ENCODE results near the gene AVP. TPM values are rescaled to one million over a fixed set of nuclear protein-coding genes. Genes with fewer than 3 reads are reported as not detected.
"Not testable (repeated sequence)": the region's sequence is repeated elsewhere in the genome, so short reads cannot be mapped to it uniquely, and the experiment has no call there.

Gene AVP
- total RNA-seq, 1 experiment from 2014 or later = not detected

DNA sequence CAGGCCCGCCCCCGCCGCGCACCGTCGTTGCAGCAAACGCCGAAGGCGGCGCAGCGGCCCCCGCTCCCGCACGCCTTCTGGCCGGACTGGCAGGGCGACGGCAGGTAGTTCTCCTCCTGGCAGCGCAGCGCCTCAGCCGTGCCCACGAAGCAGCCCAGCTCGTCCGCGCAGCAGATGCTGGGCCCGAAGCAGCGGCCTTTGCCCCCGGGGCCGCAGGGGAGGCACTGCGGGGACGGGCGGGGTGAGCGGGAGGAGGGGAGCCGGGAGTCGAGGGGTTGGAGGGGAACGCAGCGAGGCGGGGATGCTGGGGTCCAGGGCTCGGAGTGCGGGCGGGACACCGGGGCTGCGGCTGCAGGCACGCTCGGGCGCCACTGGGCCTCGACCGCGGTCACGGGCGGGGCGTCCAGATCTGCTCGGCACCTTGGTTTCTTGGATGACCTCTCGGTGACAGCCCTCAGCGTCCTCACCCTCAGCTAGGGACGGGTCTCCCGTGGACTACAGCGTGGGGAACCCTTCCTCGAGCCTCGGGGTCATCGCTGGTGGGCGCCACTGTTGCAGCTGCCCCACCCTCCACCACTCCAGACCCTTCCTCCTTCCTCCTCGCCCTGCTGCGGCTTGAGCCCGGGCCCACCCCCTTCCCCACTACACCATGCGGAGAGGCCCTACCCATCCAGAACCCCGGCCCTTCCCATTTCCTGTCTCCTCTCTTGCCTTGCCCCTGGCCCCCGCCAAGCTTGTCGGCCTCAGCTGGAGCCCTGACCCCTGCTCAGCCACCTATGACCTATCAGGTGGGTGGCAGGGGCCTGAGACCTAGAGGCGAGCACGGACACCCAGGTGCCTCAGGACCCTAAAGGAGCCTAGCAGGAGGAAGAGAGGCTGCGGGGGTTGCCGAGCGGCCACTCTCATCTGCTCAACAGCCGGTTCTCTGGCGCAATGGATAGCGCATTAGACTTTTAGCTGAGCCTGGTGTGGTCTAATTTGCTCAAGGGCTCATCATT is 1.3 kb downstream of the AVP start:
- DNase-seq (ENCODE audit: low read depth) = no peak

DNA sequence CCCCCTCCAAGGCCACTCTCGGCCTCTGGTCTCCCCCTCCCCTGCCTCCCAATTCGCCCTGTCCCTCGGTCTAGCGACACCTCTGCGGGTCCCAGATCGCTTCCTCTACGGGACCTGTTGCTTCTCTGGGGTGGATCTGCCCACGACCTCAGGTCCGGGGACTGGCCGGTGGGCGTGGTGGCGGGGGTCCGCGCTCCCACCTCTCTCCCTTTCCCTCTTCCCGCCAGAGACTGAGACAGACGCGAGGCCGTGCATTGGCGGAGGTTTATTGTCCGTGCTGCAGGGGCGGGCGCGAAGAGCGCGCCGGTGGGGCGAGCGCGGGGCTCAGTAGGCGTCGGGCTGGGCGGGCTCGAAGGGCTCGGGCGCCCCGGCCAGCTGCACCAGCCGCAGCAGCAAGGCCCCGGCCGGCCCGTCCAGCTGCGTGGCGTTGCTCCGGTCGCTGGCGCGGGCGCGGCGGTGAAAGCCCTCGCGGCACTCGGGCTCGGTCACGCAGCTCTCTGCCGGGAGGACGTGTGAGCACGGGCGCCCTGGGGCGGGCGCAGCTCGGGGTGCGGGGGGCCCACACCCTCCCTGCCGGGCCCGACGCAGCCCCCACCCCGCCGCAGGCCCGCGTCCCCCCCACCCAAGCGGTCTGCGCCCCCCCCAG is 2.1 kb downstream of the AVP start:
- DNase-seq (ENCODE audit: low read depth) = no peak

DNA sequence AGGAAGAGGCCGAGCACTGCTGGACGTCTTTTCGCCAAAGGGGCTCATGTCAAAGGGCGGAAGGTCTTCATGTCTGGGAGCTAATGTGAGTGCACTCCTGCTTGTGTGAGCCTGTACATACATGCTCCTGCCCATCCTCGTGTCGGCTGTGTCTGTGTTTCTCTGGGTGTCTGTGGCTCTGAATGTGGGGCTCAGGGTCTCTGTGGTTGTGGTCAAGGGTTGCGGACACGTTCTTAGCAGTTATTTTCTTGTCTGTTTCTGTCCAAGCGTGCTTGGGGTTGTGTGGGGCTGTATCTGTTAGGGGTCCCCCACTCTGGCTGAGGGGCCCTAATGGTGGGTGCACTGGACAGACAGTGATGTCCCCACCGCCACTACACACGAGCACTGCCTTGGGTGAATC is 2.9 kb downstream of the AVP start:
- no peak for DNase-seq (ENCODE audit: low read depth)

DNA sequence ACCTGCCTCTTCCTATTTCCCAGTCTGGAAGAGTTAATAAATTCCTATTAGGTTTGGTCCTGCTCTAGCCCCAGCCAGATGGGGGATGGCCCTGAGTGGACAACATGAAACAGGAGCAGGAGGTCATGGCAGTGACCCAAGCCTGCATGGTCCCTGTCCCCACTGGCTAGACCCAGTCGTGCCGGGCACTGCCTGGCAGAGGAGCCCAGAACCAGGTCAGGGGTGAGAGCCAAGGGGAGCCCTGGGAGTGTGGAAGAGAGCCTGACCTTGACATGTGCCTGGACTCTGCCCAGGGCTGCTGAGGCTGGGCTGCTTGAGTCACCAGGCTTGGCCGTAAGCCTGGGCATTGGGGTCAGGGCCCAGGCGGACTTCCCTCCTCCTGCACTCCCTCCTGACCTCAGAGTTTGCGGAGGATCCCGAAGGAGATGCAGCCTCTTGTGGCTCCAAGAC is 3.6 kb downstream of the AVP start:
- DNase-seq (ENCODE audit: low read depth) = peak; percentile 94

DNA sequence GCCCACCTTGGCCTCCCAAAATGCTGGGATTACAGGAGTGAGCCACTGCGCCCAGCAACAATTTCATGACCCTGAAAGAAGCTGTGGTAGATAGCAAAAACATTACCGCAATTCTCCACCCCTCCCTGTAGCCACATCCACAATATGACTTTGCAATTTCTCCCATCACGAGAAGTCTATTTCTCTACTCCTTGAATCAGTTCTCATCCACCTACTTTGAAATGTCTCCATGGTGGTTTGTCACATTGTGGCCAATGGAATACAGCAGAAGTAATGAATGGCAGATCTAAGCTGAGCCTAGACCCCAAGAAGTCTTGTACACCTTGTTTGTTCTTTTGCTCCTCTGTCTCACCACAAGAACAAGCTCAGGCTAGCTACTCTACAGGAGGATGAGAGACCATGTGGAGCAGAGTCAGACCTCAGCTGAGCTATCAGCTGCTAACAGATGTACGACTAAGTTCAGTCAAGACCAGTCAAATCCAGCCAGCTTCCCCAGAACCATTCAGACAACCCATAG is 6.8 kb downstream of the AVP start:
- DNase-seq (ENCODE audit: low read depth) = no peak

DNA sequence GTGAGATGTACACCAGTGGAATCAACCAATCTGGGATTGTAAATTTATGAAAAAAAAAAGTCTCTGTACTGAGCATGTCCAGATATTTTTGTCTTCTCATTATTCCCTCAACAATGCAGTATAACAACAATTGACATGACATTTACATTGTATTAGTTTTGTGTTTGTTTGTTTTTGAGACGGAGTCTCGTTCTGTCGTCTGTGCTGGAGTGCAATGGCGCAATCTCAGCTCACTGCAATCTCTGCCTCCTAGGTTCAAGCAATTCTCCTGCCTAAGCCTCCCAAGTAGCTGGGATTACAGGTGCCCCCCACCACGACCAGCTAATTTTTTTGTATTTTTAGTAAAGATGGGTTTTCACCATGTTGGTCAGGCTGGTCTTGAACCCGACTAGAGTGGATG is 9.2 kb downstream of the AVP start:
- DNase-seq (ENCODE audit: low read depth) = not testable (repeated sequence)

DNA sequence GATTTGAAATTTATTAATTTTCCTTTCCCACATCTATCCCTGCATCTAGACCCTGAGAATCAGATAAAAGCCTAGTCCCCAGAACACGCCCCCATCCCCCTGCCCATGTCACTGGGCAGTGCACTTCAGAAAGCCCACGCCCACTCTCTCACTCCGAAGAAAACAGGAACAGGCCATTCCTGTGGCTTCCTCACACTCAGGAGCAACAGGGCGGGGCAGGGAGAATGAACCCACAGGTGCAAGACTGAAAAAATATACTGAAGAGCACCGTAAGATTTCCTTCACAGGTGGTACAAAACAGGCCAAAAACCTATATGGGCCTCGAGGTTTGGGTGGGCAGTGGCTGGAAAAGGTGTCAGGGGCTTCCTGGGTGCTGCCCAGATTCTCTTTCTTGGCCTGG is 9.7 kb downstream of the AVP start:
- DNase-seq (ENCODE audit: low read depth) = no peak

DNA sequence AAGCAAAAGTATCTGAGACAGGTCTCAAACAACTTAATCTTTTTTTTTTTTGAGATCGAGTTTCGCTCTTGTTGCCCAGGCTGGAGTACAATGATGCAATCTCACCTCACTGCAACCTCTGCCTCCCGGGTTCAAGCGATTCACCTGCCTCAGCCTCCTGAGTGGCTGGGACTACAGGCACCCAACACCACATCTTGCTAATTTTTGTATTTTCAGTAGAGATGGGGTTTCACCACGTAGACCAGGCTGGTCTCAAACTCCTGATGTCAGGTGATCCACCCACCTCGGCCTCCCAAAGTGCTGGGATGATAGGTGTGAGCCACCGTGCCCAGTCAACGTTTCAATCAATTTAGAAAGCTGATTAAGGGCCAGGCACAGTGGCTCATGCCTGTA is 11.3 kb downstream of the AVP start:
- not testable (repeated sequence) for DNase-seq (ENCODE audit: low read depth)

DNA sequence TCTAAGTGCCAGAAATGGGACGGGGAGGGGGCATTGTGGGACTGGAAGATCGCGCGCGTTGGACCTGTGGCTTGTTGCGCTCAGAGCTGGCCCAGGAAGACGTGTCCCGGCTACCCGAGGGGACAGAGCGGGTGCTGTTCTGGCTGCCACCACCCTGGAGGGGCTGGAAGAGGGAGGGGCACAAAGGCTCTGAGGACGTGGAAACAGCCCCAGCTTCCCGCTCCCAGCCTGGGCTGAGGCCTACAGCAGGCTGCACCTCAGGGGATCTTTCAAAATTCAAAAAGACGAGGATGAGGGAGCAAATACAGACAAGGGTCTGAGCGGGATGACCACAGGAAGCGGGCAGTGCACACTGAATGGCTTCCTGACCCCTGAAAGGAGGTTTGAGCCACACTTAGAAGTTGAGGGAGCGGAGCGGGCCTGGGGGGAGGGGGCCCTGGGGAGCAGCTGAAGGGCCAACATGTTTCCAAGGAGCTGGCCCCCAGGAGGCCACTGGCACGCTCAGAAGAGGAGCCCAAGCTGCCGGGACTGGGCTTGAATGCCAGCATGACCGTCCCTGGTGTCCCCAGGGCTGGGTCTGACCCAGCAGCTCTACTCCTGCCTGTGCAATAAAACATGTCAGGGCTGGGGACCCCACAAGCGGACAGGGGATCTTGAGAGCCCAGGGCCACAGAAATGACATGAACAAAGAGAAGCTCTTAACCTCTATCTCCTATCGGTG is 11.8 kb downstream of the AVP start:
- no peak for DNase-seq (ENCODE audit: low read depth)

DNA sequence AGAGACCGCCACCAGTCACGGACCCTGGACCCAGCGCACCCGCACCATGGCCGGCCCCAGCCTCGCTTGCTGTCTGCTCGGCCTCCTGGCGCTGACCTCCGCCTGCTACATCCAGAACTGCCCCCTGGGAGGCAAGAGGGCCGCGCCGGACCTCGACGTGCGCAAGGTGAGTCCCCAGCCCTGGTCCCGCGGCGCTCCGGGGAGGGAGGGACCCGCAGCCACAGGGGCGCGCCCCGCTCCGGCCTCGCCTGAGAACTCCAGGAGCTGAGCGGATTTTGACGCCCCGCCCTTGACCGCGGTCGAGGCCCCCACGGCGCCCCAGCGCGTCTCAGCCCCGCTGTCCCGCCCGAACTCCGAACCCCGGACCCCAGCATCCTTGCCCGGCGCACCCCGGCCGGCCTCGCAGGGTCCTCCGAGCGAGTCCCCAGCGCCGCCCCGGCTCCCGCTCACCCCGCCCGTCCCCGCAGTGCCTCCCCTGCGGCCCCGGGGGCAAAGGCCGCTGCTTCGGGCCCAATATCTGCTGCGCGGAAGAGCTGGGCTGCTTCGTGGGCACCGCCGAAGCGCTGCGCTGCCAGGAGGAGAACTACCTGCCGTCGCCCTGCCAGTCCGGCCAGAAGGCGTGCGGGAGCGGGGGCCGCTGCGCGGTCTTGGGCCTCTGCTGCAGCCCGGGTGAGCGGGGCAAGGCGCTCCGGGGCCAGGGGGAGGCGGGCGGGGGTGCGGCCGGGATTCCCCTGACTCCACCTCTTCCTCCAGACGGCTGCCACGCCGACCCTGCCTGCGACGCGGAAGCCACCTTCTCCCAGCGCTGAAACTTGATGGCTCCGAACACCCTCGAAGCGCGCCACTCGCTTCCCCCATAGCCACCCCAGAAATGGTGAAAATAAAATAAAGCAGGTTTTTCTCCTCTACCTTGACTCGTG is 12.7 kb downstream of the AVP start, which contains the start of gene OXT:
OXT (plus strand) TSS at position 11 of the 920 bp plus-strand sequence; CDS start at position 47, 36 bp downstream.
- DNase-seq (ENCODE audit: low read depth) = no peak

DNA sequence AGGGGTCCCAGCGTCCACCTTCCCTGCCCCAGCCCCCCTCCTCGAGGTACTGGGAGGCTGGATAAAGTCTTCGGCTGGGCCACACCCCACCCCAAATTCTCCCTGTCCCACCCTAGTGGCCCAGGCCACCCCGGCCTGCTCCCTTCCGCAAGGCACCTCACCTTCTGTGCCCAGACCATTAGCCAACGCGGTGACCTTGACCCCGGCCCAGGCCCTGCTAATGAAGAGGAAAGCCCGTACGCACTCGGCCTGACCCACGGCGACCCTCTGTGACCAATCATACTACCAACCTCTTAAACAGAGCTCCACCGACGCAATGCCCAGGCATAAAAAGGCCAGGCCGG is 13.3 kb downstream of the AVP start:
- DNase-seq (ENCODE audit: low read depth) = no peak

DNA sequence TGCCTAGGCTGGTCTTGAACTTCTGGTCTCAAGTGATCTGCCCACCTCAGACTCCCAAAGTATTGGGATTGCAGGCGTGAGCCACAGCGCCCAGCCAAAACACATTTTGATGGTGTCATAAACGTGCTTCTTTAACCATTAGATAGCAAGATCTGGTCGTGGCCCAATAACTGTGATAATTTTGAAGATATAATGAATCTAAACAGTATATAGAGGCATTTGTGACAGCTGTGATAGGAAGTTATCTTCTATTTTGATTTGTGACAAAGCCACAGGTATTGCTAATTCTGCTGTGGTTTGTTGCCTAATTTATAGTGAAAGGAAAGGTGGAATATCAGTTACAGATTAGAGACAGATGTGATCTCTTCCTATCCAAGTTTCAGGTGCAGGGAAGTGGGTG is 13.8 kb downstream of the AVP start:
- DNase-seq (ENCODE audit: low read depth) = no peak

DNA sequence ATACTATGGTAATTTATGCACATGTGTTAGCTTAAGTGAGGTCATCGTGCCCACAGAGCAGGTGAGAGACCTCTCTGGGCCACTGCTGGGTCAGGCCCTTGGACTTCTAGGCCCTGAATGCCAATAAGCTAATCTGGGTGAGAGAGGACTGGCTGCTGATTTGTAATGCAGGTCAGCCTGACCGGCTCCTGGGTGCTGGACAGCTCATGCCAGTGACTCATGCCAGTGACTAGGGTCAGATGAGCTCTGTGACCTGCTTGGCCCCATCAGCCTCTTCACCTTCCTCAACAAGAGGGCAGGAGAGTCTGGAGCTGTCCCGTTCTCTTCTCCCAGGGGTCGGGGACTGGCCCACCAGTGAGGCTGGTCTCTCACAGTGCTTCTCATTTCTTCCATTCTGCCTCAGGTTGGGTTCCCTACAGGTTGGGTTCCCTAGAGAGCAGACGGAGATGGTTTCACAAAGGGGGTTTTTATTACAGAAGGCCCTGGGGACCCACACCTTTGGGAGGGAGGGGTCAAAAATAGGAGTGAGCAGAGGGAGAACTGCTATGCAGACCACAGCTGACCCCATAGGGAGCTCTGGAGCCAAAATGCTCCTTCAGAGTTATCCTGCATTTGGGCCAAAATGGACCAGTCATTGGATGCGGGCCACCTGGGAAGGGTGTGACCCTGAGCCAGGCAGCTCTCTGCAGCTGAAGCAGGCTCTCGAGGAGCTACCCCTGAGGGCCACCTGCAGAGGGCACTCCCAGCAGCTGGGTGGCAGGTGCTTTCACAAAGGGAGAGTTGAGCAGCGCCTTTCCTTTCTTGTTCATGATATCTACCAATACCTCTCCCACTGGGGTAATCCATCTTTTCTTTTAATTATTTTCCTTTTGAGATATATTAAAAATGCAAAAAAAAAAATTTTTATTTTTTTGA is 15.3 kb downstream of the AVP start:
- DNase-seq (ENCODE audit: low read depth) = peak; percentile 74

DNA sequence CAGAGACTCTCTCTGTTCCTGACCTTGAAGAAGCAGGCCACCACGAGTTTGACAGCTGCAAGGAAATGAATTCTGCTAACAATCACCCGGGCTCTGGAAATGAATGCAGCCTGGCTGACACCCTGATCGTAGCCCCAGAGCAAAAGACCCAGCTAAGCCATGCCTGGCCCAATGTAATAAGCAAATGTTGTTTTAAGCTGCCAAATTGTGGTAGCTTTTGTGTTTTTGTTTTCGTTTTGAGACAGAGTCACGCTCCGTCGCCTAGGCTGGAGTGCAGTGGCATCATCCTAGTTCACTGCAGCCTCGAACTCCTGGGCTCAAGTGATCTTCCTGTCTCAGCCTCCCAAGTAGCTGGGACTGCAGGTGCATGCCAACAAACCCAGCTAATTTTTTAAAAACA is 16.4 kb downstream of the AVP start:
- no peak for DNase-seq (ENCODE audit: low read depth)

DNA sequence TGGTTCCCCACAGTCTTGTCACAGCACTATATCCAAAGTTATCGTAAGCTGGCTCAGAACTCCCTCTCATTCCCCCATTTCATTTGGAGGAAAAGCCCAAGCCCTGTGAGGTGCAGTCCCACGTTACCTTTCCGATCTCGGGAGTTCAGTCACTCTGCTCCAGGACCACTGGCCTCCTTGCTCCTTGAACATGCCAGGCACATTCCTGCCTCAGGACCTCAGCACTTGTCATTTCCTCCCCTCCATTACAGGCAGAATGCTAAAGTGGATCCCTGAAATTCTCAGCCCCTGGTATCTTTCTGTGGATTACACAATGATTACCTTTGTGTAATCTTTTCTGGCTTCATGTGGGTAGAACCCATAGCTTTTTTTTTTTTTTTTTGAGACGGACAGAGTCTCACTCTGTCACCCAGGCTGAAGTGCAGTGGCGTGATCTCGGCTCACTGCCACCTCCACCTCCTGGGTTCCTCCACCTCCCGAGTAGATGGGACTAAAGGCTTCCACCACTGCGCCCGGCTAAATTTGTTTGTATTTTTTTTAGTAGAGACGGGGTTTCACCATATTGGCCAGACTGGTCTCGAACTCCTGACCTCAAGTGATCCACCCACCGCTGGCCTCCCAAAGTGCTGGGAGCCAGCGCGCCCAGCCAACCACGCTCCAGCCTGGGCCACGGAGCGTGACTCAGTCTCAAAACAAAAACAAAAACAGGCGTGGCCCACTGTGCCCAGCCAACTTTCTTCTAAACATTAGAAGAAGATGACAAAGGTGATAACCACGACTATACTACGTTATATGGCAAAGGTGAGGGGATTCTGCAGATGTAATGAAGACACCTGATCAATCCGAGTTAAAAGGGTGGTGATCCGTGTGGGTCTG is 17.1 kb downstream of the AVP start:
- DNase-seq (ENCODE audit: low read depth) = peak; percentile 48

DNA sequence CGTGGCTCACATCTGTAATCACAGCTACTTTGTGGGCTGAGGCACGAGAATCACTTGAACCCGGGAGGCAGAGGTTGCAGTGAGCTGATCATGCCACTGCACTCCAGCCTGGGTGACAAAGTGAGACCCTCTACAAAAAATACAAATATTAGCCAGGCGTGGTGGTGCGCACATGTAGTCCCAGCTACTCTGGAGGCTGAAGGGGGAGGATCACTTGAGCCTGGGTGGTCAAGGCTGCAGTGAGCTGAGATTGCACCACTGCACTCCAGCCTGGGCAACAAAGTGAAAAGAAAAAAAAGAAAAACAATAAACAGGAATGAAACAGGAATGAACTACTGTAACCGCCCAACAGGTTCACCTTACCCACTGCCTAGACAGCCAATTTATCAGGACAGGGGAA is 20.4 kb downstream of the AVP start:
- DNase-seq (ENCODE audit: low read depth) = not testable (repeated sequence)

DNA sequence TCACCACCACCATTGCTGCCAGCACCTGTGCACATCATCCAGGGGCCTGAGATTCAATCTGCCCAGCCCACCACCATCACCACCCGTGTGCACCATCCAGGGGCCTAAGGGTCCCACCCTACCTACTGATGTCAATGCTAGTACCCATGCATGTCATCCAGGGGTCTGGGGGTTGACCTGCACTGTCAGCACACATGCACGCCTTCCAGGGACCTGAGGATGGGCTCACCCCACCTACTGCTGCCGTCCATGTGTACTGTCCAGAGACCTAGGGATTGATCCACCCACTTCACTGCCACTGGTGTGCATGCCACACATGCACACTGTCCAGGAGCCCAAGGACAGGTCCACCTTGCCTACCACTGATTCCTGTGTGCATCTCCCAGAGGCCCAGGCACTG is 25.0 kb downstream of the AVP start:
- DNase-seq (ENCODE audit: low read depth) = no peak

DNA sequence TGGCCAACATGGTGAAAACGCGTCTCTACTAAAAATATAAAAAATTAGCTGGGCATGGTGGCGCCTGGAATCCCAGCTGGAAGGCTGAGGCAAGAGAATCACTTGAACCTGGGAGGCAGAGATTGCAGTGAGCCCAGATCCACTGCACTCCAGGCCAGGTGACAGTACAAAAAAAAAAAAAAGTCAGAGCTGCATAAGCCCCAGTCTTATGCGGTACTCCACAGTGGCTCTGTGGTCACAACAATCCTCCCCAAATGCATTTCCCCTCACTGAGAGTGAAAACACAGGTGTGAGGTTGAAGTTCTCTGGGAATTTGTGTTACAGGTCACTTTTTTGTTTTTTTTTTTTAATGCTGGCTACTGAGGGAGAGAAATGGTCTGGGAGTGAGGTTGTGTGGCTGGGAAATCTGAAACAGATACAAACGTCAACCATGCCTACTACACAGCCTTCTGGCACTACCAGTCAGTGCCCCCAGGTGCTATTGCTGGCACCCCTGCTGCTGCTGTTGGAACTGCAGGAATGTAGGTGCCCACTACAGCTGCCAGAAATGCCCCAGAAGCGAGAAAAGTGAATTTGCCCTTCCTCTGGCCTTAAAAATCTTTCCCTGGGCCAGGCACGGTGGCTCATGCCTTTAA is 33.0 kb downstream of the AVP start:
- DNase-seq (ENCODE audit: low read depth) = peak; percentile 22
